GM06990 (cell line): Measurements from ENCODE around the gene ZSWIM1.

Source experiments
- DNase-seq: peaks from one replicate; pipeline ENCODE4 v3.0.0-alpha.2; 2011; ENCODE audit not compliant: insufficient read length; ENCODE audit errors: extremely low read depth
- H3K27me3 ChIP-seq: replicated peaks from 2 replicates; pipeline ENCODE4 v1.6.0; 2011; ENCODE audit warnings: low read length; ENCODE audit not compliant: control insufficient read depth, insufficient read depth
- H3K36me3 ChIP-seq: 2 replicates; pipeline ENCODE4 v1.5.1; 2011; ENCODE audit warnings: low read length; ENCODE audit not compliant: control insufficient read depth, insufficient read depth
- H3K4me3 ChIP-seq: replicated peaks from 2 replicates; pipeline ENCODE4 v1.5.1; 2011; ENCODE audit warnings: low read depth, mild to moderate bottlenecking, control low read depth, low read length
- CTCF ChIP-seq: IDR thresholded peaks from 2 replicates; pipeline ENCODE4 v1.5.1; 2011; ENCODE audit warnings: low read length, control low read depth, mild to moderate bottlenecking, inconsistent platforms; ENCODE audit not compliant: insufficient read depth, poor library complexity, severe bottlenecking

ZSWIM1 gene

GRCh38 chr20:45835329-45835765 is 45.7 kb upstream of the ZSWIM1 start:
- no peak for DNase-seq
- TF ChIP-seq CTCF: no peak
- Histone ChIP-seq H3K36me3 (no peaks in the 10 kb centered on the region; the same call in 1 of the 2 replicates), H3K4me3 (no peak overlapping the region), H3K27me3 (no peaks in the 10 kb centered on the region)

- no peak for TF ChIP-seq CTCF
- Histone ChIP-seq H3K27me3 (no peaks in the 10 kb centered on the region), H3K4me3 (no peak overlapping the region), H3K36me3 (peaks cover under 1% of the 10 kb centered on the region; the same call in 1 of the 2 replicates)
- no peak for DNase-seq
These were observed 45.2 kb upstream of the ZSWIM1 start for GRCh38 chr20:45835825-45836224.

DNA sequence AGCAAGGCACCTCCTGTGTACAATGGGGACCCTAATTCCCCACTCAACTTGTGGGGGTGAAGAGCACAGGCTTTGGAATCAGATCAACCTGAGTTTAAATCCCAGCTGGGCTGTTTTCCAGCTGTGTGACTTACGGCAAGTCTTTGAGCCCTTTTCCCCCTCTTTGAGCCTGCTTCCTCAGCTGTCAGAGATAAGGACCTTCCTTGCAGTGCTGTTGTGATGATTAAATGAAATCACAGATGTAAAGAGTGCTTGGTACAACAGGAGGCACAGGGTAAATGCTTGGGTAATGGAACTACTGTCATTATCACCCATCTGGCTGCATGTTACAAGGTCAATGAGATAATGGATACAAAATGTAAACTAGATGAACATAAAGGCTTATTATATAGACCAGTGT is 44.2 kb upstream of the ZSWIM1 start:
- TF ChIP-seq CTCF: no peak
- Histone ChIP-seq H3K36me3 (peaks cover 5% of the 10 kb centered on the region; the same call in 1 of the 2 replicates), H3K4me3 (no peak overlapping the region), H3K27me3 (no peaks in the 10 kb centered on the region)
- no peak for DNase-seq

GRCh38 chr20:45840700-45841198 is 40.3 kb upstream of the ZSWIM1 start:
- DNase-seq: no peak
- H3K36me3 ChIP-seq: peaks cover 14% of the 10 kb centered on the region
- H3K4me3 ChIP-seq: no peak overlapping the region
- TF ChIP-seq CTCF: no peak
- H3K27me3 ChIP-seq: no peaks in the 10 kb centered on the region

GRCh38 chr20:45841407-45842129 is 39.5 kb upstream of the ZSWIM1 start:
- no peak overlapping the region for H3K4me3 ChIP-seq
- H3K36me3 ChIP-seq: peaks cover 14% of the 10 kb centered on the region
- no peaks in the 10 kb centered on the region for H3K27me3 ChIP-seq
- no peak for DNase-seq
- no peak for TF ChIP-seq CTCF
